Fibroblast of lung (primary cell): ENCODE results near the gene DNAH17. TPM values are rescaled to one million over a fixed set of nuclear protein-coding genes. Genes with fewer than 3 reads are reported as not detected.
"Not testable (repeated sequence)": the region's sequence is repeated elsewhere in the genome, so short reads cannot be mapped to it uniquely, and the experiment has no call there.

Source experiments
- DNase-seq, 2 donors: peaks; one replicate each; pipeline versions ENCODE4 v3.0.0 to v3.0.0-alpha.2; 2010; ENCODE audit warnings: low read depth in 2 of 2
- H2AFZ ChIP-seq: 2 replicates; pipeline ENCODE4 v1.5.1; 2012; ENCODE audit warnings: low read length, control low read depth, inconsistent platforms
- H3K27ac ChIP-seq: 2 replicates; pipeline ENCODE4 v1.5.1; 2011; ENCODE audit warnings: low read length, control low read depth; ENCODE audit not compliant: insufficient read depth
- H3K27me3 ChIP-seq: 2 replicates; pipeline ENCODE4 v1.5.1; 2011; ENCODE audit warnings: mild to moderate bottlenecking, low read length; ENCODE audit not compliant: control insufficient read depth, insufficient read depth
- H3K36me3 ChIP-seq: 2 replicates; pipeline ENCODE4 v1.5.1; 2011; ENCODE audit warnings: low read length; ENCODE audit not compliant: control insufficient read depth, insufficient read depth
- H3K4me1 ChIP-seq: 2 replicates; pipeline ENCODE4 v1.5.1; 2011; ENCODE audit warnings: low read length; ENCODE audit not compliant: control insufficient read depth, insufficient read depth; ENCODE audit errors: extremely low read depth
- H3K4me2 ChIP-seq: 2 replicates; pipeline ENCODE4 v1.5.1; 2011; ENCODE audit warnings: low read length, control low read depth; ENCODE audit not compliant: insufficient read depth; ENCODE audit errors: extremely low read depth
- H3K4me3 ChIP-seq, 4 experiments: fragments of 200-600 bp in 1 of 4; sonication (generic) in 1 of 4; replicated peaks in 1 of 4; 2 replicates each; pipeline ENCODE4 v1.5.1; 2011 to 2016; ENCODE audit warnings: low read length in 4 of 4, low read depth in 3 of 4, mild to moderate bottlenecking in 3 of 4, control low read depth in 2 of 4, inconsistent platforms in 1 of 4, mixed read lengths in 1 of 4; ENCODE audit not compliant: insufficient read depth in 1 of 4; ENCODE audit errors: control extremely low read depth in 1 of 4
- H3K79me2 ChIP-seq: 2 replicates; pipeline ENCODE4 v1.5.1; 2012; ENCODE audit warnings: mild to moderate bottlenecking, low read length, inconsistent platforms; ENCODE audit not compliant: control insufficient read depth, insufficient read depth
- H3K9ac ChIP-seq: 2 replicates; pipeline ENCODE4 v1.5.1; 2011; ENCODE audit warnings: mild to moderate bottlenecking, low read length, control low read depth; ENCODE audit not compliant: insufficient read depth
- H3K9me3 ChIP-seq: 2 replicates; pipeline ENCODE4 v1.5.1; 2012; ENCODE audit warnings: low read depth, low read length; ENCODE audit not compliant: control insufficient read depth, insufficient read depth
- H4K20me1 ChIP-seq: 2 replicates; pipeline ENCODE4 v1.5.1; 2011; ENCODE audit warnings: low read length; ENCODE audit not compliant: control insufficient read depth, insufficient read depth; ENCODE audit errors: extremely low read depth
- EZH2 ChIP-seq: IDR thresholded peaks from 2 replicates; pipeline ENCODE4 v1.5.1; 2012; ENCODE audit warnings: low read length, control low read depth, mild to moderate bottlenecking; ENCODE audit errors: missing control alignments
- polyA plus RNA-seq, 2 donors: library from polyadenylated mRNA; depleted of rRNA in 1 of 2; stranded (reverse) in 1 of 2; unstranded in 1 of 2; fragments of >200 nt; gene quantifications; 2 replicates each; pipeline ENCODE4 v1.2.1, GENCODE V29; 2011 to 2012; ENCODE audit warnings: missing spikeins in 1 of 2
- total RNA-seq: library from RNA; depleted of rRNA; stranded (reverse); fragments of >200 nt; gene quantifications from 2 replicates; pipeline ENCODE4 v1.2.1, GENCODE V29; 2014
- TF ChIP-seq, protein P1 (sequence below), 2 donors: IDR thresholded peaks in 1 of 2; conservative IDR thresholded peaks in 1 of 2; 1 replicate in 1 of 2; 2 replicates in 1 of 2; pipeline ENCODE4 v1.5.1; 2011 to 2012; ENCODE audit warnings: low read length in 2 of 2, control low read depth in 1 of 2, inconsistent platforms in 1 of 2, low read depth in 1 of 2, mild to moderate bottlenecking in 1 of 2

The DNAH17 gene
- total and polyA plus RNA-seq, 2 donors (not counting 1 experiment from before 2014, with no cell fraction given), result not detected

DNA sequence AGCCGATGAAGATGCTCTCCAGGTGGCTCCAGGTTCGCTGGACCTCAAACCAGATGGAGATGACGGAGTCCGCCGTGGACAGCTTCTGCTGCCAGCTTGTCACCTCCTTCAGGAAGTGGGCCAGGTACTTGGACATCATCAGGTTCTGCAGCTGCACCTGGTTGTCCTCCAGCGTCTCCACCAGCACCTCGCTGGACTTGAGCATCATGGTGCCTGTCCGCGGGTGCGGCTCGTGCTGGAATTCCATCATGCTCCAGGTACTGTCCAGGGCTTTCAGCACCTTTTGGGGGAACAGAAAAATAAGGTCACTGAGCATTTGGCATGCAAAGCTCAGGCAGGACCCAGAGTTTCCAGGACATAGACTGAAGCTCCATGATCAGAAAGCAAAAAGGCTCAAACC is 69.7 kb downstream of the DNAH17 start:
- Histone ChIP-seq H3K27ac (no peak overlapping the region), H3K4me2 (no peak overlapping the region), H3K9me3 (no peaks in the 10 kb centered on the region), H3K79me2 (no peaks in the 10 kb centered on the region), H3K4me3 (no peak overlapping the region), H3K4me1 (no peaks in the 10 kb centered on the region), H3K9ac (no peak overlapping the region), H3K27me3 (peaks cover 4% of the 10 kb centered on the region), H2AFZ (no peak overlapping the region), H3K36me3 (no peaks in the 10 kb centered on the region), H4K20me1 (no peaks in the 10 kb centered on the region)
- TF ChIP-seq EZH2, result no peak
- TF ChIP-seq, protein P1, sequence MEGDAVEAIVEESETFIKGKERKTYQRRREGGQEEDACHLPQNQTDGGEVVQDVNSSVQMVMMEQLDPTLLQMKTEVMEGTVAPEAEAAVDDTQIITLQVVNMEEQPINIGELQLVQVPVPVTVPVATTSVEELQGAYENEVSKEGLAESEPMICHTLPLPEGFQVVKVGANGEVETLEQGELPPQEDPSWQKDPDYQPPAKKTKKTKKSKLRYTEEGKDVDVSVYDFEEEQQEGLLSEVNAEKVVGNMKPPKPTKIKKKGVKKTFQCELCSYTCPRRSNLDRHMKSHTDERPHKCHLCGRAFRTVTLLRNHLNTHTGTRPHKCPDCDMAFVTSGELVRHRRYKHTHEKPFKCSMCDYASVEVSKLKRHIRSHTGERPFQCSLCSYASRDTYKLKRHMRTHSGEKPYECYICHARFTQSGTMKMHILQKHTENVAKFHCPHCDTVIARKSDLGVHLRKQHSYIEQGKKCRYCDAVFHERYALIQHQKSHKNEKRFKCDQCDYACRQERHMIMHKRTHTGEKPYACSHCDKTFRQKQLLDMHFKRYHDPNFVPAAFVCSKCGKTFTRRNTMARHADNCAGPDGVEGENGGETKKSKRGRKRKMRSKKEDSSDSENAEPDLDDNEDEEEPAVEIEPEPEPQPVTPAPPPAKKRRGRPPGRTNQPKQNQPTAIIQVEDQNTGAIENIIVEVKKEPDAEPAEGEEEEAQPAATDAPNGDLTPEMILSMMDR (conservative IDR thresholded peaks at IDR 0.05 in 1 of 2, IDR thresholded peaks at IDR 0.05 in 1 of 2; ENCODE audit: low read depth in 1 of 2, low read length in 2 of 2), result no peak
- no peak for DNase-seq

DNA sequence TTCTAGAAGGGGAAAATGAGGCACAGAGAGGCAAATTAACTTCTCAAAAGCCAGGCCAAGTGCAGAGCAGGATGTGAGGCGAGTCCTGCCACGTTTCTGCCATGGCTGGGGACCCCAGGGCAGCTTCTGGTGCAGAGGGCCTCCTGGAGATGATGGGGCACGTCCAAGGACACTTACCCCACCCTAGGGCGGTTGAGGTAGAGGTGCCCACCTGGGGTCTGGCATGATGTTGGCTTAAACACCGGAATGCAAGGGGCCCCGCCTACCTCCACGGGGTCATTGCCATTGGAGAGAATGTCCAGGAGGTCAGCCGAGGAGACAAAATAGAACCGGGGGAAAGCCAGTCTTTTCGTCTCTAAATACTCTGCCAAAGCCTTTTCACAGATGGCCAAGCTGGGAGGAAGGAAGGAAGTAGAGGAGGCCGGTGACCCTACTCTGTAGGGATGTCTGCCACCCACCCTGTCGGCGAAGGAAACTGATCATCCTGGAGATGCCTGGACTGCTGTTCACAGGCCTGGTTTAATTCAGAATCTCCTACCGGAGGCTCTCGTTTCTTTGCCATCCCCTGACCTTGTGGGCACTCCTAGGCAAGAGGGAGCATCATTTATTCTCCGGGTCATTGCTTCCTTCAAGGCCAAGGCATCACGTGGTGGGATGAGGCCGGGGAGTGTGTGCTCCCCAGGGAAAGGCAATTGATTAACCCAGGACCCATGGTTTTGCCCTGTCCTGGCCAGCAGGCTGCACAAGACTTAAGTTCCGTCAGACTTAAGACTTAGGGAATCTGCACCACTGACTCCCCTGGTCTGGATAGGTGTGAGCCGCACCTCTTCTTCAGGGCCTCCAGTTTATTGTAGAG is 70.5 kb downstream of the DNAH17 start:
- Histone ChIP-seq H3K4me2 (no peak overlapping the region), H3K27me3 (no peaks in the 10 kb centered on the region), H3K9me3 (no peaks in the 10 kb centered on the region), H2AFZ (no peak overlapping the region), H4K20me1 (no peaks in the 10 kb centered on the region), H3K36me3 (no peaks in the 10 kb centered on the region), H3K4me1 (no peaks in the 10 kb centered on the region), H3K4me3 (no peak overlapping the region), H3K79me2 (no peaks in the 10 kb centered on the region), H3K27ac (no peak overlapping the region), H3K9ac (no peak overlapping the region)
- TF ChIP-seq, protein P1 (conservative IDR thresholded peaks at IDR 0.05 in 1 of 2, IDR thresholded peaks at IDR 0.05 in 1 of 2; ENCODE audit: low read depth in 1 of 2, low read length in 2 of 2), result no peak
- TF ChIP-seq EZH2, result no peak
- no peak for DNase-seq

DNA sequence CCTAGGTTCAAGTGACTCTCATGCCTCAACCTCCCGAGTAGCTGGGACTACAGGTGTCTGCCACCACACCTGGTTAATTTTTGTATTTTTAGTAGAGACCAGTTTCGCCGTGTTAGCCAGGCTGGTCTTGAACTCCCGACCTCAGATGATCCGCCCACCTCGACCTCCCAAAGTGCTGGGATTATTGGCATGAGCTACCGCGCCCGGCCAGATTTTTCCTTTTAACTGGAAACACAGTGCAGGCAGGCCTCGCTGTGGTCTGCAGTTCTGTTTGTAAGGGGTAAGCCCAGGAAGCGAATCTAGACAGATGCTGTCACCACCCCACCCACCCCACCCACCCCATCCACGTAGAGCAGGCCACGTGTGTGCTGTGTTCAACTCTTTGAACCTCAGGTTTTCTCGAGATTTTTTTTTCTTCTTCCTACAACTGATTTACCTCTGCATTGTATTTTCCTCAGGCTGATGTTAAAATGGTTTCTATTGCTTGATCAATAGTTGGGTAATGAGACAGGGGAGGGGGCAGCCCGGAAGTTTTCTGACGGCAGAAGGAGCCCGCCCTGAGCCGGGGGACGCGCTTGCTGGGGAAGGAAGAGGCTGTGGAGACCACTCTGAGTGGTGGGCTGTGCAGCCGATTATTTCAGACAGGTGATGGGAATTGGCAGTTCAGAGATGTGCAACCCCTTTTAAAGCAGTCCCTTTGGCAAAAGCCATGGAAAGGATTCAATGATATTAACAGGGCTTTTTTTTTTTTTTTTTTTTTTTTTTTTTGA is 72.9 kb downstream of the DNAH17 start:
- H4K20me1 ChIP-seq, result no peaks in the 10 kb centered on the region
- H3K36me3 ChIP-seq, result no peaks in the 10 kb centered on the region
- no peak overlapping the region for H2AFZ ChIP-seq
- H3K9ac ChIP-seq, result no peak overlapping the region
- no peak for DNase-seq
- no peaks in the 10 kb centered on the region for H3K9me3 ChIP-seq
- no peaks in the 10 kb centered on the region for H3K27me3 ChIP-seq
- no peak overlapping the region for H3K4me2 ChIP-seq
- TF ChIP-seq, protein P1 (conservative IDR thresholded peaks at IDR 0.05 in 1 of 2, IDR thresholded peaks at IDR 0.05 in 1 of 2; ENCODE audit: low read depth in 1 of 2, low read length in 2 of 2), result no peak
- no peak for TF ChIP-seq EZH2
- H3K4me1 ChIP-seq, result no peaks in the 10 kb centered on the region
- H3K4me3 ChIP-seq, result no peak overlapping the region
- no peaks in the 10 kb centered on the region for H3K79me2 ChIP-seq
- H3K27ac ChIP-seq, result no peak overlapping the region

DNA sequence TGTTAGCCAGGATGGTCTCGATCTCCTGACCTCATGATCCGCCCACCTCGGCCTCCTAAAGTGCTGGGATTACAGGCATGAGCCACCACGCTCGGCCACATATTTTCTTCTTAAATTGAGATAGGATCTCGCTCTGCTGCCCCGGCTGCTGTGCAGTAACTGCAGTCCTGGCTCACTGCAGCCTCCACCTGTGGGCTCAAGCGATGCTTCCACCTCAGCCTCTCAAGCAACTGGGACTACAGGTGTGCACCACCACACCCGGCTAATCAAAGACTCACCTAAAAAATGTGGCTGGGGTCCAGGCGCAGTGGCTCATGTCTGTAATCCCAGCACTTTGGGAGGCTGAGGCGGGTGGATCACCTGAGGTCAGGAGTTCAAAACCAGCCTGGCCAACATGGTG is 73.8 kb downstream of the DNAH17 start:
- H3K79me2 ChIP-seq, H3K36me3 ChIP-seq, H3K4me1 ChIP-seq, H3K9me3 ChIP-seq, H4K20me1 ChIP-seq, H3K27ac ChIP-seq, H3K9ac ChIP-seq, H3K4me3 ChIP-seq, H2AFZ ChIP-seq, DNase-seq, H3K4me2 ChIP-seq, H3K27me3 ChIP-seq: not testable (repeated sequence)
